Activated T-helper 1 cell treated with anti-CD3 and anti-CD28 coated beads, Interleukin-2, amount 50 U/mL, for 16 hours (primary cell): ENCODE measurements around the gene NLRX1.
"Not testable (repeated sequence)": the region's sequence is repeated elsewhere in the genome, so short reads cannot be mapped to it uniquely, and the experiment has no call there.

ENCODE experiments used
- DNase-seq, 2 donors: peaks; one replicate each; pipeline ENCODE4 v3.0.0-alpha.2; 2020; ENCODE audit warnings: low read depth in 1 of 2, low spot score in 1 of 2

The NLRX1 gene

GRCh38 chr11:119153049-119153818 is 15.3 kb upstream of the NLRX1 start:
- DNase-seq, result no peak

- DNase-seq, result no peak
Measured at GRCh38 chr11:119154178-119154577, 14.3 kb upstream of the NLRX1 start.

GRCh38 chr11:119155733-119156492 is 12.6 kb upstream of the NLRX1 start:
- DNase-seq, result no peak

- no peak for DNase-seq
Measured at GRCh38 chr11:119156496-119156895, 12.0 kb upstream of the NLRX1 start.

- DNase-seq, result no peak
Measured at GRCh38 chr11:119157063-119157462, 11.5 kb upstream of the NLRX1 start.

- DNase-seq, result no peak
Measured at GRCh38 chr11:119158467-119158866, 10.1 kb upstream of the NLRX1 start.

- no peak for DNase-seq
Measured at GRCh38 chr11:119160151-119160550, 8.4 kb upstream of the NLRX1 start.

GRCh38 chr11:119161871-119162270 is 6.7 kb upstream of the NLRX1 start:
- DNase-seq, result no peak

- DNase-seq, result no peak
Measured at GRCh38 chr11:119166368-119167076, 2.0 kb upstream of the NLRX1 start.

GRCh38 chr11:119167077-119167458 is 1.5 kb upstream of the NLRX1 start:
- not testable (repeated sequence) for DNase-seq

- no peak for DNase-seq
Measured at GRCh38 chr11:119167933-119168332, 592 bp upstream of the NLRX1 start.

- no peak for DNase-seq
Measured at GRCh38 chr11:119169282-119169719, 776 bp downstream of the NLRX1 start.

GRCh38 chr11:119172513-119172912 is 4.0 kb downstream of the NLRX1 start:
- DNase-seq, result no peak

- no peak for DNase-seq
Measured at GRCh38 chr11:119173453-119173852, 4.9 kb downstream of the NLRX1 start.

- no peak for DNase-seq
Measured at GRCh38 chr11:119175493-119176077, 7.1 kb downstream of the NLRX1 start.

- DNase-seq, result no peak
Measured at GRCh38 chr11:119178166-119178680, 9.7 kb downstream of the NLRX1 start.

- no peak for DNase-seq
Measured at GRCh38 chr11:119179342-119179741, 10.8 kb downstream of the NLRX1 start.

- no peak for DNase-seq
Measured at GRCh38 chr11:119179983-119180382, 11.5 kb downstream of the NLRX1 start.

GRCh38 chr11:119180729-119181676 is 12.5 kb downstream of the NLRX1 start:
- DNase-seq, result no peak
